HG02798 (cell line): ENCODE measurements around the gene NOVA2.

Experiments
- ATAC-seq: cut with Tn5 transposase; IDR thresholded peaks from one replicate; pipeline ENCODE4 v1.9.1; 2021; ENCODE audit warnings: mild to moderate bottlenecking; ENCODE audit not compliant: unreplicated experiment, poor library complexity

Gene NOVA2

GRCh38 chr19:45967246-45967645 lies 6.4 kb downstream of the NOVA2 start:
- ATAC-seq, result no peak

GRCh38 chr19:45962021-45962420 lies 11.6 kb downstream of the NOVA2 start:
- ATAC-seq, result no peak

DNA sequence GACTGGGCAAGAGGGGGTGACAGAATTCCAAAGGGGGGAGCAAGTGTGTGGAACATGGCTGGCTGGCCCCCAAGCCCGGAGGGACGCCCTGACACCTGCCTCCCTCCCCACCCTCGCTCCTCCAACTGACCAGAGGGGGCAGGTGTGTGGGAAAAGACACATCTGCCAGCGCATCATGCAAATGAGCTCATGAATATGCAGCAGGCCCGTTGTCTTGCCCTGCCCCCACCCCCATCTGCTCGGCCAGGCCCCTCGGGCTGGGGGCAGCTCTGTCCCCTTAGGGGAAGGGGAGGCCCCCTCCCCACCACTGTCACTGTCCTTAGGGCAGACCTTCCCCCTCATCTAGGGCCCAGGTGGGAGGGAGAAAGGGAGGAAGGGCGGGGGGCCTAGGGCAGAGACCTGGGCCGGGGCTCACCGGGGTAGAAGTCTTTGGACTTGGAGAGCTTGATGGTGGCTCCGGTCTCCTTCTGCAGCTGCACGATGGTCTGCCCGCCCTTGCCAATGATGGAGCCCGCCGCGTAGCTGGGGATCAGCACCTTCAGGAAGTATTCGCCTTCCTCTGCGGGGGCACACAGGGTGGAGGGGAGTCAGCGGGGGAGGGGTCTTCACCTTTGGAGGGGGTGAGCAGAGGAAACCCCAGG lies 12.9 kb downstream of the NOVA2 start:
- no peak for ATAC-seq

DNA sequence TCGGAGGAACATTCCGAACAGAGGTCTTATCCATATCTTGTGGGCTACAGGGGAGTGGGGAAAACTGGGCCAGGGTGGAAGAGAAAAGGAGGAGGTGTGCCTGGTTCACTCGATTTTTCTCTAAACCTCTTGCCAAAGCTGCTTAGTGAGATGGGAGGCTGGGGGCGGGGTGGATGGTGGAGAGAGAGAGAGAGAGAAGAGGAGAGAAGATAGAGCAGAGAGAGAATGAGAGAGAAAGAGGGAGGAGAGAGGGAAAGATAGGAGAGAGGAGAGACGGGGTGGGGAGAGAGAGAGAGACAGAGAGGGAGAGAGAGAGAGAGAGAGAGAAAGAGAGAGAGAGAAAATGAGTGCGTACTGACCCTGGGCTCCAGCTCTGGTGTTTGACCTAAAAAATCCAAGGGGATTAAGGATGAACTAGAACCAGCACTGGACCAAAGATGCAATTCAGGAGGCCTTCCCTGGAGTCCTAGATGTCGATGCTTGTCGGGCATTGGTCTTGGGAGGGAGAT lies 14.1 kb downstream of the NOVA2 start:
- ATAC-seq, result no peak

DNA sequence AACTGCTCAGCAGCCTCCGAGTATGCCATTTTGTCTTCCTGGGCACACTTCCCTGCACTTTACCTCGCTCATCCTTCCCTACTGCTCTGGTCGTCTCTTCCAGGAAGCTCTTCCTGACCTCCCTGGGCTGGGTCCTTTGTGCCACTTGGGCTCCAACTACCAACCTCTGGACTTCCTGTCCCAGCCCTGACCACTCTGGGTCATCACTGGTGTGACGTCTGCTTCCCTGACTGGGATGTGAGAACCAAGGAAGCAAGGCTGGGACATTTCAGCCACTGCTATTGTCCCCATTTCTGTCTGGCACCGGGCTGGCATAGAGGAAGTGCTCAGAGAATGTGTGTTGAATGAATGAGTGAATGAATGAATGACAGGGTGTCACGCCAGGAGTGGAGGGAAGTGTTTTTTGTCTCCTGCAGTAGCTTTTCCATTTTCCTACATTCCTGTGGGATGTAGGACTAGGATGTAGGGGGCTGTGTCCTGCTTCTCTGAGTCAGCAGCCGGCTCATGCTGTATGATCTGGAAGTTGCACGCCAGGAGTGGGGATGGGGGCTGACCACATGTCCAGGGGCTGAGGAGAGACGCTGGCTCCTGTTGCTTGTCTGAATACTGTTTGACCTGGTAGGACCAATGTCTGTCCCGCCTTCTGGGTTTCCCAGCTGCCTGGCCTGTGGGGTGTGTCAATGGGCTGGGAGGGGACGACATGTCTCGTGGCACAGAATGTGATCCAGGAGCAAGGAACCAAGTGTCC lies 14.7 kb downstream of the NOVA2 start:
- no peak for ATAC-seq

GRCh38 chr19:45958320-45958719 lies 15.3 kb downstream of the NOVA2 start:
- no peak for ATAC-seq

- no peak for ATAC-seq
Measured at GRCh38 chr19:45955905-45956608, 17.6 kb downstream of the NOVA2 start.

GRCh38 chr19:45954156-45954555 lies 19.5 kb downstream of the NOVA2 start:
- no peak for ATAC-seq

- ATAC-seq, result no peak
Measured at GRCh38 chr19:45953676-45954075, 20.0 kb downstream of the NOVA2 start.

DNA sequence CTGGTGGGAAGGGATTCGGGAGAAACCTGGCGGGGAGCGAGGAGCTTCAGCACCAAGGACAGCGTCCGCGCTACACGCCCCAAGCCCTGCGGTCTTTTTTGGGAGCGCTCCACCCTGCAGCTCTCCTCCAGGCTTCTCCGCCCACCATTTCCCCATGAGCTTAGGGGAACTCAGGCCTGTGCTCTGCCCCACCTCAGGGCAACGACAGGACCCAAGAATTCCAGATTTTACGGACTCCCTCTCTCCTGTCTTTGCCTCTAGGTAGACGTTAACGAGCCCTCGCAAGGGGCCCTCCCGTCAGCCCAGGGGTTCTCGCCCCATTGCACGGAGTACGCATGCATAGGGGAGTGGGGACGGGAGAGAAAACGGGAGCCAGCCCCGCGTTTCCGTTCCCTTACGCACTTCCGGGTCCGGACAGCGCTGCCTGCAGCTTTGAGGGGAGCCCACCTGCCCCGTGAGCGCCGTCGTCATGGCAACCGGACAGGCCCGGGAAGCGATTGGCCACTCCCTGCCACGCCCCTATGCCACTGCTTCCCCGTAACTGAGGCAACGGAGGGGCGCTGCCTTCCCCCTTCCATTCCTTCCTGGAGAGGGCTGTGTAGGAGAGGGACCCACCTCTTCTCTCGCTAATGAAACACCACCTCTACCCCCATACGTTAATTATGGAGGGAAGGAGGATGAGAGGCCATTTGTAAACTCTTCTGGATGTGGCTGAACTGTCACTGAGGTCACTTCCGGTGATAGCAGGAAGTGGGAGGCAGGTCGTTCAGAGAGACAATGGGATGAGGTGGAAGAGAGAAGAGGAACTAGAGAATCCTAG lies 20.8 kb downstream of the NOVA2 start:
- ATAC-seq, result no peak

DNA sequence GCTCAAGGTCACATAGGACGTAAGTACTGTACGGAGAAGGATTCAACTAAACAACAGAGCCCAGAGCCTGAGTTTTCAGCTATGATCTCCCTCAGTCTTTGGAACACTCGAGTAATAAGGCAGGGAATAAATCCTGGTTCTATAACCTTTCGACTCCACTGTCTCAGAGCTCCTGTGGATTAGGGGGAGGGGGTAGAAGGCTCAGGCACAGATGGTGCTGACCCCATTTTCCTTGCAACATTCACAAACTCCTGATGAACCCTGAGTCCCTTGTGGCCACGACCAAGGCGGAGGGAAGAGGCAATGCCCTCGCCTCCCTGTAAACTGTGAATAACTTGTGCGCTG lies 21.4 kb downstream of the NOVA2 start:
- ATAC-seq, result no peak

- no peak for ATAC-seq
Measured at GRCh38 chr19:45947926-45948325, 25.7 kb downstream of the NOVA2 start.

GRCh38 chr19:45940515-45940805 lies 33.2 kb downstream of the NOVA2 start:
- no peak for ATAC-seq

- ATAC-seq, result no peak
Measured at GRCh38 chr19:45939792-45940514, 33.7 kb downstream of the NOVA2 start.

GRCh38 chr19:45938733-45939319 lies 34.8 kb downstream of the NOVA2 start:
- no peak for ATAC-seq

DNA sequence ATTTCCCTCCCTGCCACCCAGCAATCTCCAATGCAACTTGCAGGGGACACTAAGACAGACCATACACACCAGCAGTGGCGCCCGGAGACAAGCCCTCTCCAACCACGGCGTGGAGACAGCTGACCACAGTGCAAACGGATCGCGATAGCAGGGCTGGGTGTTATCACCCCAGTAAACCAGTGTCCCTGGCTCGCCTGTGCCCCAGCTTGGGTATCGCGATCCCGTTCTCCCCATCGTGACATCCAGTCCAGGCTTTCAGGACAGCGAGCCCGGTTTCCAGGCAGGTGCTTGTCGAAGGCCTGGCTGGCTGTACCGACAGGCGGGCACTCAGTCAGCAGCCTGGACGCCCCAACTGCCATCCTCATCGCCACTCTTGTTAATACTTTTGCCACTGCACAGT lies 38.4 kb downstream of the NOVA2 start:
- no peak for ATAC-seq

DNA sequence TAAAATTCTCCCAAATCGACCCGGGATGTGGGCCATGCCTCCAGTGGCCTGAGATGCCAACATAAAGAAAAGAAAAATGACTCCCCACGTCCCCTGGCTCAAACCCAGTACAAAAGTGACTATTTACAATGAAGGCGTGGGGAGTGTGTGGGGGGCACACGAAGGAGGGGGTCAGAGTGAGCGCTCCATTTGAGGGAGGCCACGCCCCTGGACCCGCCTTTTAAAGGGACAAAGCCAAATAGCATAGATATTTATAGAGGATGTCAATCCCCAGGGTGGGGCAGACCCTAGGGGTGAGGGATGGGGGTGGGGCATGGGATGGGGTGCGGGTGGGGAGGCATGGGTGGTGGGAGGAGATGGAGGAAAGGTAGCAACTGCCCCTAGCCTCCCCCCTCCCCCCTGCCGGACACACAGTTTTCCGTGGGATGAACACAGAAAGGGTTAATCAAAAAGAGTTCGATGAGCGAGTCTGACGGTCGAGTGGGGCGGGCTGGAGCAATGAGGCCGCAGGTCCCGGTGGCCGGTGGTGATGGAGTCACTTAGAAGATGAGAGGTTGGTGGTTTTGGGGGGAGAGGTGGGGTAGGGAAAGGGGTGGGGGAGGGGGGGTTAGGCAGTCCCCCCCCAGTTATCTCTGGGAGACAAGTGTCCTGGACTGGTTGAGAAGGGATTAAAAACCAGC lies 39.0 kb downstream of the NOVA2 start:
- ATAC-seq, result no peak

- no peak for ATAC-seq
Measured at GRCh38 chr19:45933759-45934158, 39.9 kb downstream of the NOVA2 start.

GRCh38 chr19:45931055-45931454 lies 42.6 kb downstream of the NOVA2 start:
- no peak for ATAC-seq
